ENCODE results near the gene ANAPC13.

GRCh38 chr3:134459562-134459961 is 26.2 kb downstream of the ANAPC13 start:
- TF ChIP-seq, protein P1, sequence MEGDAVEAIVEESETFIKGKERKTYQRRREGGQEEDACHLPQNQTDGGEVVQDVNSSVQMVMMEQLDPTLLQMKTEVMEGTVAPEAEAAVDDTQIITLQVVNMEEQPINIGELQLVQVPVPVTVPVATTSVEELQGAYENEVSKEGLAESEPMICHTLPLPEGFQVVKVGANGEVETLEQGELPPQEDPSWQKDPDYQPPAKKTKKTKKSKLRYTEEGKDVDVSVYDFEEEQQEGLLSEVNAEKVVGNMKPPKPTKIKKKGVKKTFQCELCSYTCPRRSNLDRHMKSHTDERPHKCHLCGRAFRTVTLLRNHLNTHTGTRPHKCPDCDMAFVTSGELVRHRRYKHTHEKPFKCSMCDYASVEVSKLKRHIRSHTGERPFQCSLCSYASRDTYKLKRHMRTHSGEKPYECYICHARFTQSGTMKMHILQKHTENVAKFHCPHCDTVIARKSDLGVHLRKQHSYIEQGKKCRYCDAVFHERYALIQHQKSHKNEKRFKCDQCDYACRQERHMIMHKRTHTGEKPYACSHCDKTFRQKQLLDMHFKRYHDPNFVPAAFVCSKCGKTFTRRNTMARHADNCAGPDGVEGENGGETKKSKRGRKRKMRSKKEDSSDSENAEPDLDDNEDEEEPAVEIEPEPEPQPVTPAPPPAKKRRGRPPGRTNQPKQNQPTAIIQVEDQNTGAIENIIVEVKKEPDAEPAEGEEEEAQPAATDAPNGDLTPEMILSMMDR (IDR thresholded peaks at IDR 0.05): no peak
- TF ChIP-seq POLR2A (IDR thresholded peaks at IDR 0.05) (no peak), POLR2AphosphoS5 (IDR thresholded peaks at IDR 0.05) (no peak)

Measured in breast epithelium (tissue), 3 donors.